ENCODE data around the gene NTN5.

- TF ChIP-seq EZH2 (IDR thresholded peaks at IDR 0.05; ENCODE audit: low read depth) (no peak), CTCF (conservative IDR thresholded peaks at IDR 0.05) (no peak)
Observed at GRCh38 chr19:48629599-48630295, 43.1 kb downstream of the NTN5 start.
